CD14-positive monocyte (primary cell): ENCODE results near the gene PAK2. TPM values are rescaled to one million over a fixed set of nuclear protein-coding genes. Genes with fewer than 3 reads are reported as not detected.
A peak's percentile ranks its signal among the peaks of the same experiment; 100 is the strongest.

Source experiments
- DNase-seq, 3 donors: peaks; one replicate each; pipeline ENCODE4 v3.0.0-alpha.2; 2011 to 2022
- H2AFZ ChIP-seq: 2 replicates; pipeline ENCODE4 v1.6.0; 2012; ENCODE audit warnings: mild to moderate bottlenecking, low read depth, low read length, inconsistent platforms; ENCODE audit not compliant: insufficient read depth, poor library complexity, severe bottlenecking
- H3K27ac ChIP-seq, 2 donors: 1 replicate in 1 of 2; 2 replicates in 1 of 2; pipeline ENCODE4 v1.5.1; 2012 to 2013; ENCODE audit warnings: low read length in 2 of 2, control low read depth in 1 of 2, inconsistent platforms in 1 of 2, low read depth in 1 of 2, mild to moderate bottlenecking in 1 of 2
- H3K27me3 ChIP-seq, 2 donors: one replicate each; pipeline versions ENCODE4 v1.6.0 to v1.6.1; 2011 to 2013; ENCODE audit warnings: low read length in 2 of 2; ENCODE audit not compliant: control insufficient read depth in 2 of 2, insufficient read depth in 2 of 2
- H3K36me3 ChIP-seq, 2 donors: replicated peaks in 1 of 2; 1 replicate in 1 of 2; 2 replicates in 1 of 2; pipeline versions ENCODE4 v1.5.1 to v1.6.1; 2012 to 2013; ENCODE audit warnings: low read length in 2 of 2, control low read depth in 1 of 2, inconsistent platforms in 1 of 2, mild to moderate bottlenecking in 1 of 2; ENCODE audit not compliant: insufficient read depth in 2 of 2, control insufficient read depth in 1 of 2
- H3K4me1 ChIP-seq, 2 donors: 1 replicate in 1 of 2; 2 replicates in 1 of 2; pipeline versions ENCODE4 v1.5.1 to v1.6.1; 2012 to 2013; ENCODE audit warnings: low read length in 2 of 2, control low read depth in 1 of 2, inconsistent platforms in 1 of 2, mild to moderate bottlenecking in 1 of 2, moderate library complexity in 1 of 2; ENCODE audit not compliant: insufficient read depth in 2 of 2, control insufficient read depth in 1 of 2
- H3K4me2 ChIP-seq: replicated peaks from 2 replicates; pipeline ENCODE3; 2012; ENCODE audit warnings: low read length, moderate library complexity, mild to moderate bottlenecking; ENCODE audit not compliant: poor library complexity, severe bottlenecking; ENCODE audit errors: extremely low read depth
- H3K4me3 ChIP-seq, 3 experiments: fragments of 200-600 bp in 1 of 3; sonication (generic) in 1 of 3; replicated peaks in 1 of 3; 1 replicate in 2 of 3; 2 replicates in 1 of 3; pipeline ENCODE4 v1.5.1; 2011 to 2013; ENCODE audit warnings: low read length in 3 of 3, mild to moderate bottlenecking in 3 of 3, control low read depth in 2 of 3, low read depth in 2 of 3, inconsistent platforms in 1 of 3, moderate library complexity in 1 of 3
- H3K79me2 ChIP-seq: 2 replicates; pipeline ENCODE4 v1.6.0; 2012; ENCODE audit warnings: mild to moderate bottlenecking, control low read depth, inconsistent platforms, low read length, moderate library complexity; ENCODE audit not compliant: insufficient read depth
- H3K9ac ChIP-seq: 2 replicates; pipeline ENCODE4 v1.6.0; 2017; ENCODE audit warnings: low read length, mild to moderate bottlenecking; ENCODE audit not compliant: insufficient read depth, poor library complexity, severe bottlenecking
- H3K9me3 ChIP-seq, 2 donors: replicated peaks in 1 of 2; 1 replicate in 1 of 2; 2 replicates in 1 of 2; pipeline versions ENCODE4 v1.5.1 to v1.6.1; 2012 to 2013; ENCODE audit warnings: low read length in 2 of 2, control low read depth in 1 of 2; ENCODE audit not compliant: control insufficient read depth in 1 of 2, insufficient read depth in 1 of 2
- H4K20me1 ChIP-seq: 2 replicates; pipeline ENCODE4 v1.6.0; 2012; ENCODE audit warnings: mild to moderate bottlenecking, low read length, control low read depth, moderate library complexity; ENCODE audit not compliant: insufficient read depth
- H3K27ac Mint-ChIP-seq, 7 donors: one replicate each; pipeline ENCODE4 v1.8.0; 2020; ENCODE audit warnings: mild to moderate bottlenecking in 7 of 7, mixed read lengths in 7 of 7, moderate library complexity in 6 of 7, inconsistent platforms in 2 of 7
- H3K27me3 Mint-ChIP-seq, 3 donors: one replicate each; pipeline ENCODE4 v1.8.0; 2021 to 2022; ENCODE audit warnings: low read depth in 3 of 3, mild to moderate bottlenecking in 3 of 3, mixed read lengths in 3 of 3, moderate library complexity in 3 of 3, inconsistent platforms in 1 of 3
- H3K36me3 Mint-ChIP-seq, 2 donors: one replicate each; pipeline ENCODE4 v1.8.0; 2020; ENCODE audit warnings: mixed read lengths in 2 of 2, inconsistent platforms in 1 of 2, mild to moderate bottlenecking in 1 of 2
- H3K4me1 Mint-ChIP-seq: one replicate; pipeline ENCODE4 v1.8.0; 2020; ENCODE audit warnings: mild to moderate bottlenecking, mixed read lengths
- H3K4me3 Mint-ChIP-seq, 2 donors: one replicate each; pipeline ENCODE4 v1.8.0; 2020; ENCODE audit warnings: mild to moderate bottlenecking in 2 of 2, mixed read lengths in 2 of 2, moderate library complexity in 1 of 2
- H3K9me3 Mint-ChIP-seq, 7 donors: one replicate each; pipeline ENCODE4 v1.8.0; 2020 to 2022; ENCODE audit warnings: mixed read lengths in 7 of 7, mild to moderate bottlenecking in 6 of 7, moderate library complexity in 6 of 7, inconsistent platforms in 2 of 7
- WGBS: methylation state at CpG from one replicate; pipeline ENCODE4 v1.1.5; 2013; ENCODE audit warnings: missing lambda C conversion rate; ENCODE audit not compliant: insufficient coverage; 5-methylcytosine and 5-hydroxymethylcytosine counted together
- intact Hi-C, 2 donors: fragments of 100-400 bp; cut with micrococcal nuclease; formaldehyde crosslinking; loops; one replicate each; pipeline versions ENCODE4 v1.15.0 to v1.15.1; 2023
- polyA plus RNA-seq, 3 donors: library from polyadenylated mRNA; depleted of rRNA in 1 of 3; unstranded in 2 of 3; stranded (reverse) in 1 of 3; fragments of 300-500 nt in 2 of 3; fragments of >200 nt in 1 of 3; fragmentation: Illumina TruSeq in 2 of 3; gene quantifications; 1 replicate in 2 of 3; 2 replicates in 1 of 3; pipeline ENCODE4 v1.2.3, GENCODE V29; 2012 to 2021
- TF ChIP-seq, protein P1 (sequence below): fragments of 200-600 bp; IDR thresholded peaks from one replicate; pipeline ENCODE4 v1.8.0; 2022; ENCODE audit warnings: antibody characterized with exemption, mild to moderate bottlenecking

PAK2 gene
- polyA plus RNA-seq, 3 donors = 32.4 to 44.2 (median 33.2) TPM

DNA sequence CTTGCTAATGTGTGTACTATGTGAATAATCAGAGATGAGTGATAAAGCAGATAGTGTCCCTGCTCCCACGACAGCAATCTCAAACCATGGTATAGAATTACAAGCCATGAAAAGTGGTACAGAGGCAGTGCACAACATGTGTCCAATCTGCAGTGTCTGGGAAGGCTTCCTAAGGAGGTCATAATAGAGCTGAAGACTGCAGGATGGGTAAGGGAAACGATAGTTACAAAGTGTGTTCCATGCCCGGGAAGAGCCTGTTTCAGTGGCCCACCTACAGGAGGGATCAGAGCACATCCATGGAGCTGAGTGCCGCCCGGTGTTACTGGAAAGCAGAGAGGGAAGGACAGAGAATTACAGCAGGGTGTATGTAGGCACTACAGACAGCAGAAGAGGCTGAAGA lies 48.9 kb downstream of the PAK2 start:
- 100% methylated on average over 4 of the region's 5 CpGs for WGBS
- H3K36me3 Mint-ChIP-seq = peaks cover 51 to 77% of the 10 kb centered on the region in 2 donors

GRCh38 chr3:196789885-196790359 lies 50.3 kb downstream of the PAK2 start:
- Mint-ChIP-seq H3K4me1 (peaks cover 4% of the 10 kb centered on the region), H3K9me3 (peaks cover 0 to 6% (median 1%) of the 10 kb centered on the region in 7 donors), H3K36me3 (peaks cover 53 to 82% of the 10 kb centered on the region in 2 donors), H3K27me3 (no peaks in the 10 kb centered on the region), H3K27ac (no peak overlapping the region), H3K4me3 (no peak overlapping the region)
- no peaks in the 10 kb centered on the region for H3K27me3 ChIP-seq
- TF ChIP-seq, protein P1, sequence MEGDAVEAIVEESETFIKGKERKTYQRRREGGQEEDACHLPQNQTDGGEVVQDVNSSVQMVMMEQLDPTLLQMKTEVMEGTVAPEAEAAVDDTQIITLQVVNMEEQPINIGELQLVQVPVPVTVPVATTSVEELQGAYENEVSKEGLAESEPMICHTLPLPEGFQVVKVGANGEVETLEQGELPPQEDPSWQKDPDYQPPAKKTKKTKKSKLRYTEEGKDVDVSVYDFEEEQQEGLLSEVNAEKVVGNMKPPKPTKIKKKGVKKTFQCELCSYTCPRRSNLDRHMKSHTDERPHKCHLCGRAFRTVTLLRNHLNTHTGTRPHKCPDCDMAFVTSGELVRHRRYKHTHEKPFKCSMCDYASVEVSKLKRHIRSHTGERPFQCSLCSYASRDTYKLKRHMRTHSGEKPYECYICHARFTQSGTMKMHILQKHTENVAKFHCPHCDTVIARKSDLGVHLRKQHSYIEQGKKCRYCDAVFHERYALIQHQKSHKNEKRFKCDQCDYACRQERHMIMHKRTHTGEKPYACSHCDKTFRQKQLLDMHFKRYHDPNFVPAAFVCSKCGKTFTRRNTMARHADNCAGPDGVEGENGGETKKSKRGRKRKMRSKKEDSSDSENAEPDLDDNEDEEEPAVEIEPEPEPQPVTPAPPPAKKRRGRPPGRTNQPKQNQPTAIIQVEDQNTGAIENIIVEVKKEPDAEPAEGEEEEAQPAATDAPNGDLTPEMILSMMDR = no peak
- no peak overlapping the region for H2AFZ ChIP-seq
- no peak overlapping the region for H3K4me2 ChIP-seq
- WGBS = 100% methylated on average over 1 of the region's 6 CpGs
- no peak for DNase-seq
- H4K20me1 ChIP-seq = peaks cover 100% of the 10 kb centered on the region
- no peaks in the 10 kb centered on the region for H3K4me1 ChIP-seq
- no peak overlapping the region for H3K4me3 ChIP-seq
- H3K79me2 ChIP-seq = peaks cover 99% of the 10 kb centered on the region
- H3K9me3 ChIP-seq = no peaks in the 10 kb centered on the region
- no peak overlapping the region for H3K27ac ChIP-seq
- intact Hi-C loops = no loop called here
- H3K36me3 ChIP-seq = peaks cover 42 to 97% of the 10 kb centered on the region in 2 donors
- H3K9ac ChIP-seq = no peak overlapping the region

More for the DNA sequence above, 48.9 kb downstream of the PAK2 start:
- Histone ChIP-seq H3K79me2 (peaks cover 92% of the 10 kb centered on the region), H3K9me3 (no peaks in the 10 kb centered on the region), H3K27me3 (no peaks in the 10 kb centered on the region), H4K20me1 (peaks cover 94% of the 10 kb centered on the region), H3K4me2 (no peak overlapping the region), H2AFZ (no peak overlapping the region), H3K9ac (no peak overlapping the region), H3K4me1 (no peaks in the 10 kb centered on the region), H3K36me3 (peaks cover 43 to 92% of the 10 kb centered on the region in 2 donors), H3K4me3 (no peak overlapping the region), H3K27ac (no peak overlapping the region)
- TF ChIP-seq, protein P1 = no peak
- intact Hi-C loops = no loop called here
- Mint-ChIP-seq H3K4me3 (no peak overlapping the region), H3K9me3 (peaks cover 0 to 6% (median 1%) of the 10 kb centered on the region in 7 donors), H3K27ac (peak overlapping the region in 4 of 7 donors; percentile 6 to 86 (median 30)), H3K27me3 (no peaks in the 10 kb centered on the region), H3K4me1 (peaks cover 4% of the 10 kb centered on the region)
- DNase-seq = no peak
